Measurements from ENCODE around the gene PCDHA8.
"Not testable (repeated sequence)": the region's sequence is repeated elsewhere in the genome, so short reads cannot be mapped to it uniquely, and the experiment has no call there.

PCDHA8 gene

GRCh38 chr5:140828362-140828737 is 12.6 kb upstream of the PCDHA8 start:
- no peak for DNase-seq

DNA sequence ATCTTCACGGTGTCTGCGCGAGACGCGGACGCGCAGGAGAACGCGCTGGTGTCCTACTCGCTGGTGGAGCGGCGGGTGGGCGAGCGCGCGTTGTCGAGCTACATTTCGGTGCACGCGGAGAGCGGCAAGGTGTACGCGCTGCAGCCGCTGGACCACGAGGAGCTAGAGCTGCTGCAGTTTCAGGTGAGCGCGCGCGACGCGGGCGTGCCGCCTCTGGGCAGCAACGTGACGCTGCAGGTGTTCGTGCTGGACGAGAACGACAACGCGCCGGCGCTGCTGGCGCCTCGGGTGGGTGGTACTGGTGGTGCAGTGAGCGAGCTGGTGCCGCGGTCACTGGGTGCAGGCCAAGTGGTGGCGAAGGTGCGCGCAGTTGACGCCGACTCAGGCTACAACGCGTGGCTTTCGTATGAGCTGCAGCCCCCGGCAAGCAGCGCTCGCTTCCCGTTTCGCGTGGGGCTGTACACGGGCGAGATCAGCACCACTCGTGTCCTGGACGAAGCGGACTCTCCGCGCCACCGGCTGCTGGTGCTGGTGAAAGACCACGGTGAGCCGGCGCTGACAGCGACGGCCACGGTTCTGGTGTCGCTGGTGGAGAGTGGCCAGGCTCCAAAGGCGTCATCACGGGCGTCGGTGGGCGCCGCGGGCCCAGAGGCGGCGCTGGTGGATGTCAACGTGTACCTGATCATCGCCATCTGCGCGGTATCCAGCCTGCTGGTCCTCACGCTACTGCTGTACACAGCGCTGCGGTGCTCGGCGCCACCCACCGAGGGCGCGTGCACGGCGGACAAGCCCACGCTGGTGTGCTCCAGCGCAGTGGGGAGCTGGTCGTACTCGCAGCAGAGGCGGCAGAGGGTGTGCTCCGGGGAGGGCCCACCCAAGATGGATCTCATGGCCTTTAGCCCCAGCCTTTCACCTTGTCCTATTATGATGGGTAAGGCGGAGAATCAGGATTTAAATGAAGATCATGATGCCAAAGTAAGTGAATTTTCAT is 11.2 kb upstream of the PCDHA8 start:
- DNase-seq = not testable (repeated sequence)

- DNase-seq = no peak
Observed at GRCh38 chr5:140833993-140834392, 7.0 kb upstream of the PCDHA8 start, which contains the start of gene PCDHA7. PCDHA7 (plus strand) TSS chr5:140834269; CDS start chr5:140834384, 115 bp downstream.

DNA sequence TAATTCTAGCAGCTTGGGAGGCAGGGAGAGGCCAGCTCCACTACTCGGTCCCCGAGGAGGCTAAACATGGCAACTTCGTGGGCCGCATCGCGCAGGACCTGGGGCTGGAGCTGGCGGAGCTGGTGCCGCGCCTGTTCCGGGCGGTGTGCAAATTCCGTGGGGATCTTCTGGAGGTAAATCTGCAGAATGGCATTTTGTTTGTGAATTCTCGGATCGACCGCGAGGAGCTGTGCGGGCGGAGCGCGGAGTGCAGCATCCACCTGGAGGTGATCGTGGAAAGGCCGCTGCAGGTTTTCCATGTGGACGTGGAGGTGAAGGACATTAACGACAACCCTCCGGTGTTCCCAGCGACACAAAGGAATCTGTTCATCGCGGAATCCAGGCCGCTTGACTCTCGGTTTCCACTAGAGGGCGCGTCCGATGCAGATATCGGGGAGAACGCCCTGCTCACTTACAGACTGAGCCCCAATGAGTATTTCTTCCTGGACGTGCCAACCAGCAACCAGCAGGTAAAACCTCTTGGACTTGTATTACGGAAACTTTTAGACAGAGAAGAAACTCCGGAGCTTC is 6.5 kb upstream of the PCDHA8 start:
- not testable (repeated sequence) for DNase-seq

GRCh38 chr5:140835622-140836510 is 5.1 kb upstream of the PCDHA8 start:
- DNase-seq = no peak

- no peak for DNase-seq
Observed at GRCh38 chr5:140842798-140843733, 2.1 kb downstream of the PCDHA8 start.

GRCh38 chr5:140848139-140849102 is 7.4 kb downstream of the PCDHA8 start, which contains the start of gene PCDHA9:
PCDHA9 (plus strand) TSS chr5:140848382; CDS start chr5:140848496, 114 bp downstream.
- DNase-seq = not testable (repeated sequence)

GRCh38 chr5:140849831-140850634 is 9.0 kb downstream of the PCDHA8 start:
- not testable (repeated sequence) for DNase-seq

GRCh38 chr5:140855772-140856674 is 15.0 kb downstream of the PCDHA8 start, which contains the start of gene PCDHA10:
PCDHA10 (plus strand) TSS chr5:140855897; CDS start chr5:140856049, 152 bp downstream.
- no peak for DNase-seq

DNA sequence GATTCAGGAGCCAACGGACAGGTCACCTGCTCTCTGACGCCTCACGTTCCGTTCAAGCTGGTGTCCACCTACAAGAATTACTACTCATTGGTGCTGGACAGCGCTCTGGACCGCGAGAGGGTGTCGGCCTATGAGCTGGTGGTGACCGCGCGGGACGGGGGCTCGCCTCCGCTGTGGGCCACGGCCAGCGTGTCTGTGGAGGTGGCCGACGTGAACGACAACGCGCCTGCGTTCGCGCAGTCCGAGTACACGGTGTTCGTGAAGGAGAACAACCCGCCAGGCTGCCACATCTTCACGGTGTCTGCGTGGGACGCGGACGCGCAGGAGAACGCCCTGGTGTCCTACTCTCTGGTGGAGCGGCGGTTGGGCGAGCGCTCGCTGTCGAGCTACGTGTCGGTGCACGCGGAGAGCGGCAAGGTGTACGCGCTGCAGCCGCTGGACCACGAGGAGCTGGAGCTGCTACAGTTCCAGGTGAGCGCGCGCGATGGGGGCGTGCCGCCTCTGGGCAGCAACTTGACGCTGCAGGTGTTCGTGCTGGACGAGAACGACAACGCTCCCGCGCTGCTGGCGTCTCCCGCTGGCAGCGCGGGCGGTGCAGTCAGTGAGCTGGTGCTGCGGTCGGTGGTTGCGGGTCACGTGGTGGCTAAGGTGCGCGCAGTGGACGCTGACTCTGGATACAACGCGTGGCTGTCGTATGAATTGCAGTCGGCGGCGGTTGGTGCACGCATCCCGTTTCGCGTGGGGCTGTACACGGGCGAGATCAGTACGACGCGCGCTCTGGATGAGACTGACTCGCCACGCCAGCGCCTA is 16.4 kb downstream of the PCDHA8 start:
- DNase-seq = no peak

DNA sequence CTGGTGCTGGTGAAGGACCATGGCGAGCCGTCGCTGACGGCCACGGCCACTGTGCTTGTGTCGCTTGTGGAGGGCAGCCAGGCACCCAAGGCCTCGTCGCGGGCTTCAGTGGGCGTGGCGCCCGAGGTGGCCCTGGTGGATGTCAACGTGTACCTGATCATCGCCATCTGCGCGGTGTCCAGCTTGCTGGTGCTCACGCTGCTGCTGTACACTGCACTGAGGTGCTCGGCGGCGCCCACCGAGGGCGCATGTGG is 16.9 kb downstream of the PCDHA8 start:
- no peak for DNase-seq

DNA sequence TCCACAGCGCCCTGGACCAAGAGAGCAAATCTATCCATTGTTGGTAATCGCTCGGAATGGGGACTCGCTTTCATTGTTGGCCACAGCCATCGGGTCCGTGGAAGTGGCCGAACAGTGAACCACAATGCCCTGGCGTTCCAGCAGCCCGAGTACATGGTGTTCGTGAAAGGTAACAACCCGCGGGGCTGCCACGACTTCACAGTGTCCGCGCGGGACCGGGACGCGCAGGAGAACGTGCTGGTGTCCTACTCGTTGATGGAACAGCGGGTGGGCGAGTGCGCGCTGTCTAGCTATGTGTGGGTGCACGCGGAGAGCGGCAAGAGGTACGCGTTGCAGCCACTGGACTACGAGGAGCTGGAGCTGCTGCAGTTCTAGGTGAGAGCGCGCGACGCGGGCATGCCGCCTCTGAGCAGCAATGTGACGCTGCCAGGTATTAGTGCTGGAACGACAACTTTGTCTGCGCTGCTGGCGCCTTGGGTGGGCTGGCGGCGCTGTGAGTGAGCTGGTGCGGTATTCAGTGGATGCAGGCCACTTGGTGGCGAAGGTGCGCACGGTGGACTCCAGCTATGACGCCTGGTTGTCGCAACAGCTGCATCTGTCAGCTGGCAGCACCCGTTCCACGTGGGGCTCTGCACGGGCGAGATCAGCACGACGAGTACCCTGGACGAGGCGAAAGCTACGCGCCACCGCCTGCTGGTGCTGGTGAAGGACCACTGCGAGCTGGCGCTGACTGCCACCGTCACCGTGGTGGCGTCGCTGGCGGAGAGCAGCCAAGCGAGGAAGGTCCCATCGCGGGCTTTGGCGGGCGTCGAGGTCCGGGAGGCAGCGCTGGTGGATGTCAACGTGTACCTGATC is 21.7 kb downstream of the PCDHA8 start:
- DNase-seq = no peak

DNA sequence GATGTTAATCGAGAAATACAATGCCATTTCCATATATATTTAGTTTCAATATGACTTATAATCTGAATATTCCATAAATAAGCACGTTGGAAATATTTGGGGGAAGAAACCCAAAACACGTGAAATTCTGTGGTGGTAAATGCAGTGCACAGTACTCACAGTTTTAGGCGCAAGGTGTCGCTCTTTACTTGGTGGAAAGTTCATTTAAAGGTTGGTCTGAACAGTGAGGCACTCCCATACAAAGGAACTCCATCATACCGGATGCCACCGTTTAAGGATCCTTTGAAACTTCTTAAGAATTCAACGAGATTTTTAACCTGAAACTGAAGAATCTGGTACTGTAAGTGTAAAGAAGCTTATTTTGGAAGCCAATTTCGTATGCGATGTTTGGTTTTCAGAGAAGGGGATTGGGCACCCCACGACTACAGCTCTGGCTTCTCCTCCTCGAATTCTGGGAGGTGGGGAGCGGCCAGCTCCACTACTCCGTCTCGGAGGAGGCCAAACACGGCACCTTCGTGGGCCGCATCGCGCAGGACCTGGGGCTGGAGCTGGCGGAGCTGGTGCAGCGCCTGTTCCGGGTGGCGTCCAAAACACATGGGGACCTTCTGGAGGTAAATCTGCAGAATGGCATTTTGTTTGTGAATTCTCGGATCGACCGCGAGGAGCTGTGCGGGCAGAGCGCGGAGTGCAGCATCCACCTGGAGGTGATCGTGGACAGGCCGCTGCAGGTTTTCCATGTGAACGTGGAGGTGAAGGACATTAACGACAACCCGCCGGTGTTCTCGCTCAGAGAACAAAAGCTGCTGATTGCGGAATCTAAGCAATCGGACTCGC is 28.0 kb downstream of the PCDHA8 start, which contains the start of gene PCDHA11:
TSS of gene PCDHA11 (plus strand) at position 237 of the 834 bp plus-strand sequence. CDS start at position 384, 147 bp downstream.
- DNase-seq = no peak

DNA sequence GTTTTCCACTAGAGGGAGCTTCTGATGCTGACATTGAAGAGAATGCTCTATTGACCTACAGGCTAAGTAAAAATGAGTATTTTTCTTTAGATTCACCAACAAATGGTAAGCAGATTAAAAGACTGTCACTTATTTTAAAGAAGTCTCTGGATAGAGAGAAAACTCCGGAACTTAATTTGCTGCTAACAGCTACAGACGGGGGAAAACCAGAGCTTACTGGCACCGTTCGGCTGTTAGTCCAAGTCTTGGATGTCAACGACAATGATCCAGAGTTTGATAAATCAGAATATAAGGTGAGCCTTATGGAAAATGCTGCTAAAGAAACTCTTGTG is 28.5 kb downstream of the PCDHA8 start:
- no peak for DNase-seq

All from CD4-positive, alpha-beta T cell treated with Interleukin-17A for 4 hours (primary cell).